Urinary bladder (tissue), 4 donors: ENCODE data around the gene FBXL5. TPM values are rescaled to one million over a fixed set of nuclear protein-coding genes. Genes with fewer than 3 reads are reported as not detected.
A peak's percentile ranks its signal among the peaks of the same experiment; 100 is the strongest.
"Not testable (repeated sequence)": the region's sequence is repeated elsewhere in the genome, so short reads cannot be mapped to it uniquely, and the experiment has no call there.

Source experiments
- DNase-seq: peaks from one replicate; pipeline ENCODE4 v3.0.0-alpha.2; 2015; ENCODE audit errors: extremely low spot score
- H3K27ac ChIP-seq: one replicate; pipeline ENCODE4 v1.5.1; 2013; ENCODE audit warnings: low read depth, mild to moderate bottlenecking, moderate library complexity
- H3K36me3 ChIP-seq: one replicate; pipeline ENCODE4 v1.6.1; 2013; ENCODE audit warnings: mild to moderate bottlenecking, moderate library complexity; ENCODE audit not compliant: insufficient read depth
- H3K4me1 ChIP-seq: one replicate; pipeline ENCODE4 v1.6.1; 2013; ENCODE audit warnings: mild to moderate bottlenecking, moderate library complexity; ENCODE audit not compliant: insufficient read depth
- H3K4me3 ChIP-seq: one replicate; pipeline ENCODE4 v1.5.1; 2013; ENCODE audit warnings: low read depth, low read length
- WGBS: extraction: QIAGEN DNeasy Blood & Tissue Kit; methylation state at CpG from one replicate; pipeline ENCODE4 v1.1.7; 2013; 5-methylcytosine and 5-hydroxymethylcytosine counted together
- polyA plus RNA-seq: library from polyadenylated mRNA; stranded (reverse); fragments of 200-250 nt; gene quantifications from one replicate; pipeline ENCODE4 v1.2.3, GENCODE V29; 2013
- total RNA-seq: library from RNA; depleted of rRNA; stranded (reverse); fragments of >200 nt; gene quantifications from one replicate; pipeline ENCODE4 v1.2.3, GENCODE V29; 2014
- donor health status: healthy with polysubstance abuse.
- donor health status: healthy.

Gene FBXL5
- total and polyA plus RNA-seq, 2 donors: 75.3 to 211 TPM

- Histone ChIP-seq H3K36me3 (no peaks in the 10 kb centered on the region), H3K4me1 (no peaks in the 10 kb centered on the region), H3K4me3 (no peak overlapping the region), H3K27ac (no peak overlapping the region)
- WGBS: 41% methylated on average over 4 of the region's 4 CpGs
- no peak for DNase-seq
These were observed 2.3 kb downstream of the FBXL5 start for GRCh38 chr4:15652841-15653240.

GRCh38 chr4:15652191-15652590, 3.0 kb downstream of the FBXL5 start:
- Histone ChIP-seq H3K4me3 (no peak overlapping the region), H3K27ac (peak overlapping the region; percentile 50), H3K36me3 (no peaks in the 10 kb centered on the region), H3K4me1 (no peaks in the 10 kb centered on the region)
- WGBS: 39% methylated on average over 1 of the region's 1 CpG
- DNase-seq: no peak

- Histone ChIP-seq H3K36me3 (no peaks in the 10 kb centered on the region), H3K4me3 (no peak overlapping the region), H3K4me1 (no peaks in the 10 kb centered on the region), H3K27ac (peak overlapping the region; percentile 29)
- WGBS: 20% methylated on average over 2 of the region's 2 CpGs
- DNase-seq: no peak
These were observed 3.5 kb downstream of the FBXL5 start for GRCh38 chr4:15651676-15652075.

- H3K4me1 ChIP-seq: no peaks in the 10 kb centered on the region
These were observed 5.1 kb downstream of the FBXL5 start for GRCh38 chr4:15649914-15650545.

GRCh38 chr4:15648600-15648999, 6.6 kb downstream of the FBXL5 start:
- WGBS: 75% methylated on average over 2 of the region's 2 CpGs
- no peak overlapping the region for H3K4me3 ChIP-seq
- H3K27ac ChIP-seq: peak overlapping the region; percentile 38
- no peaks in the 10 kb centered on the region for H3K36me3 ChIP-seq
- no peak for DNase-seq
- H3K4me1 ChIP-seq: no peaks in the 10 kb centered on the region

More at GRCh38 chr4:15649914-15650545, 5.1 kb downstream of the FBXL5 start:
- WGBS: 23% methylated on average over 5 of the region's 5 CpGs
- no peak for DNase-seq
- H3K4me3 ChIP-seq: no peak overlapping the region
- H3K27ac ChIP-seq: peak overlapping the region; percentile 16
- no peaks in the 10 kb centered on the region for H3K36me3 ChIP-seq

- Histone ChIP-seq H3K4me3 (no peak overlapping the region), H3K4me1 (no peaks in the 10 kb centered on the region), H3K27ac (no peak overlapping the region), H3K36me3 (peaks cover 4% of the 10 kb centered on the region)
- DNase-seq: no peak
- 89% methylated on average over 6 of the region's 6 CpGs for WGBS
These were observed 16.7 kb downstream of the FBXL5 start for GRCh38 chr4:15638418-15638817.

- Histone ChIP-seq H3K36me3 (peaks cover 4% of the 10 kb centered on the region), H3K4me1 (no peaks in the 10 kb centered on the region), H3K27ac (no peak overlapping the region), H3K4me3 (no peak overlapping the region)
- WGBS: 88% methylated on average over 1 of the region's 1 CpG
- no peak for DNase-seq
These were observed 18.3 kb downstream of the FBXL5 start for GRCh38 chr4:15636818-15637217.

GRCh38 chr4:15617407-15617806, 37.8 kb downstream of the FBXL5 start:
- WGBS: over 99% methylated on average over 5 of the region's 5 CpGs
- not testable (repeated sequence) for H3K27ac ChIP-seq, DNase-seq, H3K4me1 ChIP-seq, H3K36me3 ChIP-seq, H3K4me3 ChIP-seq

- H3K4me1 ChIP-seq, H3K36me3 ChIP-seq, H3K4me3 ChIP-seq, DNase-seq, H3K27ac ChIP-seq: not testable (repeated sequence)
- WGBS: 94% methylated on average over 24 of the region's 24 CpGs
These were observed 40.3 kb downstream of the FBXL5 start for GRCh38 chr4:15614891-15615290.

- Histone ChIP-seq H3K4me1 (no peaks in the 10 kb centered on the region), H3K4me3 (no peak overlapping the region), H3K27ac (no peak overlapping the region), H3K36me3 (no peaks in the 10 kb centered on the region)
- no peak for DNase-seq
- 90% methylated on average over 2 of the region's 2 CpGs for WGBS
These were observed 43.0 kb downstream of the FBXL5 start for GRCh38 chr4:15612136-15612535.

GRCh38 chr4:15610855-15611254, 44.3 kb downstream of the FBXL5 start:
- WGBS: 79% methylated on average over 2 of the region's 2 CpGs
- Histone ChIP-seq H3K36me3 (no peaks in the 10 kb centered on the region), H3K4me3 (no peak overlapping the region), H3K4me1 (no peaks in the 10 kb centered on the region), H3K27ac (no peak overlapping the region)
- DNase-seq: no peak

GRCh38 chr4:15605537-15605936, 49.6 kb downstream of the FBXL5 start:
- Histone ChIP-seq H3K36me3 (no peaks in the 10 kb centered on the region), H3K4me3 (no peak overlapping the region), H3K27ac (no peak overlapping the region), H3K4me1 (no peaks in the 10 kb centered on the region)
- DNase-seq: no peak
- 92% methylated on average over 5 of the region's 5 CpGs for WGBS

- WGBS: 88% methylated on average over 2 of the region's 2 CpGs
- H3K27ac ChIP-seq: no peak overlapping the region
- H3K36me3 ChIP-seq: no peaks in the 10 kb centered on the region
- no peak for DNase-seq
- H3K4me1 ChIP-seq: no peaks in the 10 kb centered on the region
- no peak overlapping the region for H3K4me3 ChIP-seq
These were observed 53.3 kb downstream of the FBXL5 start for GRCh38 chr4:15601862-15602261.

GRCh38 chr4:15600176-15600575, 55.0 kb downstream of the FBXL5 start:
- no peak overlapping the region for H3K27ac ChIP-seq
- H3K36me3 ChIP-seq: no peaks in the 10 kb centered on the region
- no peak for DNase-seq
- no peaks in the 10 kb centered on the region for H3K4me1 ChIP-seq
- no peak overlapping the region for H3K4me3 ChIP-seq
- WGBS: 89% methylated on average over 3 of the region's 3 CpGs

GRCh38 chr4:15598644-15599043, 56.5 kb downstream of the FBXL5 start:
- Histone ChIP-seq H3K4me1 (no peaks in the 10 kb centered on the region), H3K27ac (no peak overlapping the region), H3K36me3 (no peaks in the 10 kb centered on the region), H3K4me3 (no peak overlapping the region)
- no peak for DNase-seq
- 57% methylated on average over 4 of the region's 4 CpGs for WGBS
